HG02678 (cell line): ENCODE measurements around the gene CIAO2B.
"Not testable (repeated sequence)": the region's sequence is repeated elsewhere in the genome, so short reads cannot be mapped to it uniquely, and the experiment has no call there.

Experiments
- ATAC-seq: cut with Tn5 transposase; IDR thresholded peaks from one replicate; pipeline ENCODE4 v1.9.1; 2021; ENCODE audit warnings: mild to moderate bottlenecking, moderate library complexity; ENCODE audit not compliant: unreplicated experiment

Gene CIAO2B

DNA sequence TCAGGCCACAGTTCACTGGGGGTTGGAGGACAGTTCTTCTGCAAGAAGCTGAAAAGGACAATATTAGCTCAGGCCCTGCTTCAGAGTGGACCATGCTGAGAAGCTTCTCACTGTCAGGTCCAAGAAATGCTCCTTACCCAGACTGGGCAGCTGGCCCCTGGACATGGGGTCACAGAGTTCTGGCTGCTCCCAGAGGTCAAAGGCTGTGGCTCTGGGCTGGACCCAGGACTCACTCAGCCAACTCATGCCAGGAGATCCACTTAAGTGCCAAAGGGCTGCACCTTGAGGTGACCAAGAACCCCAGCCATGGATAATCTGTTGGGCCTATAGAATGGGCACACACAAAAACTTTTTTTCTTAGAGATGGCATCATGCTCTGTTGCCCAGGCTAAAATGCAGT is 5.2 kb upstream of the CIAO2B start:
- ATAC-seq = no peak

DNA sequence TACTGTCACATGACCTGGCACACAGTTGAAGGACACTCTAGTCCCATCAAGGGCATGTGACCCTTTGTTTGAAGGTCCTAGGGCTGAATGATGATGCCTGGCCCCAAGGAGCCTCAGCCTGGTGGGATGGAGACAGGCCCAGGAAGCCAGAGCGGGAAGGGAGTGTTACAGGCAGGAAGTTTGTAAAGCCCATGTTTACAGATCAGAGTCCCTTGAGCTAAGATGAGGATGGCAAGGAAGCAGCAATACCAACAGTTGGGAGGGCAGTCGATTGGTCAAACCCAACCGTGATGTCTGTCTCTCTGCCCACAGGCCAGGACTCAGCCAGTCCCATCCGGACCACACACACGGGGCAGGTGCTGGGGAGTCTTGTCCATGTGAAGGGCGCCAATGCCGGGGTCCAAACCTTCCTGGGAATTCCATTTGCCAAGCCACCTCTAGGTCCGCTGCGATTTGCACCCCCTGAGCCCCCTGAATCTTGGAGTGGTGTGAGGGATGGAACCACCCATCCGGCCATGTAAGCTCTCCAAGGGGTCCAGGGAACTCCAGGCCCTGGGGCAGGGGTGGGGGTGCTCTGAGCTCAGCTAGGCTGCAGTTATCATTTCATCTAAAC is 3.6 kb upstream of the CIAO2B start:
- ATAC-seq = no peak

DNA sequence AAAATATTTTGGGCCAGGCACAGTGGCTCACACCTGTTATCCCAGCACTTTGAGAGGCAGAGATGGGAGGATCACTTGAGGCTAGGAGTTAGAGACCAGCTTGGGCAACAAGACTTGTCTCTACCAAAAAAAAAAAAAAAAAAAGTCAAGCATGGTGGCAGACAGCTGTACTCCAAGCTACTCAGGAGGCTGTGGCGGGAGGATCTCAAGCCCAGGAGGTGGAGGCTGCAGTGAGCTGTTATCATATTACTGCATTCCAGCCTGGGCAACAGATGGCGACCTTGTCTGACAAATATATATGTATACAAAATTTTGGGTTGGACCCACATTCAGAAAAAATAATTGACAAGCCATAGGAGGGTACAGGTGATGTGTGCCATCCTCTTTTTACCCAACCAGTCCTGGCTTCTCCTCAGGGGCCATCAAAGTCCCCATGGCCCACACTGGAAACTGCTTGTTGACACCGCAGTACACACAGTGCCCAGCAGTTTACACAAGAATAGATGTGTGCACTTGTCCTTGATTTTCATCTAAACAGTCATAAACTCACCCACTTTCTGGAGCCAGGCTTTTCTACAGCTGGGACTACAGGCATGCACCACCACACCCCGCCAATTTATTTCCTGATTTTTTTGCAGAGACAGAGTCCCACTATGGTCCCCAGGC is 2.8 kb upstream of the CIAO2B start:
- ATAC-seq = no peak

DNA sequence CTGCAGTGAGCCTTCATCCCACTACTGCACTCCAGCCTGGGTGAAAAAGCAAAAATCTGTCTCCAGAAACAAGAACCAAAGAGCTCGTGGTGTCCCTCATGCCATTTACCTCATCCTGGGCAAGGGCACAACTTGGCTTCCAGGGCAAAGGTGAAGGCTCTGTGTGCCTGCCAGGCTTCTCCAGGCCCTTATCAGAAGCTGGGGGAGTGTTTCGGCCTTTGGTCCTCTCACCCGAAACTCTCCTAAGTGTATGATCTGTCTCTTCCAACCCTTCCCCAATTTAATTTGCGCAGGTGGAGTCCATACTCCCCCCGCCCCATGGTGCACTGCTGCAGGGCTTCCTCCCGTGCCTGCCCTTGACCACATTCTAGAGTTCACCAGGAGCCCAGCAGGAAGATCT is 2.3 kb upstream of the CIAO2B start:
- ATAC-seq = no peak

DNA sequence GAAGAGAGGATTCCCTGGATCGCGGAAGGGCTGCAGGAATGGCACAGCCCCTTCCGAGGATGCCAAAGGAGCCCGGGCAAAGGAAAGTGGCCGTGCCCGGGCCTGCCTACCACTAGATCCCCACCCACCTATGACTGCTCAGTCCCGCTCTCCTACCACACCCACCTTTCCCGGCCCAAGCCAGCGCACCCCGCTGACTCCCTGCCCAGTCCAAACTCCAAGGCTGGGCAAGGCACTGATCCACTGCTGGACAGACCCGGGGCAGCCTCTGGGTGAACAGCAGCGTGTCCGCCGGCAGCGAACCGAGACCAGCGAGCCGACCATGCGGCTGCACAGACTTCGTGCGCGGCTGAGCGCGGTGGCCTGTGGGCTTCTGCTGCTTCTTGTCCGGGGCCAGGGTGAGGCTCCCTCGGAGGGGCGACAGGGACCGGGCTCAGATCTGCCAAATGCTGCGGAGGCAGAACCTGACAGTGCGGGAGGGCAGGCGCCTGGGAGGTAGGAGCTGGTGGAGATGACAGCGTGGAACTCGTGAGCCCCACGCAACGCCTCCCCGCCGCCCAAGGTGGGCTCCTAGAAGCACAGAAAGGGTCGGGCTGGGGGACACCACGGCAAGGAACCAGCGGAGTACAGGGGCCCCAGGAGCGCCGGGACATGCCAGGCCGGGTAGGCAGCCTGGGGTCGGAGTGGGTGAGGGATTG is 1.3 kb upstream of the CIAO2B start, which contains the start of gene CES2:
Gene CES2, plus strand, starts transcription at position 203 of the 698 bp plus-strand sequence. Its CDS starts 120 bp downstream, at position 323.
- no peak for ATAC-seq

- ATAC-seq = not testable (repeated sequence)
These were observed 674 bp upstream of the CIAO2B start for GRCh38 chr16:66934839-66935313.

DNA sequence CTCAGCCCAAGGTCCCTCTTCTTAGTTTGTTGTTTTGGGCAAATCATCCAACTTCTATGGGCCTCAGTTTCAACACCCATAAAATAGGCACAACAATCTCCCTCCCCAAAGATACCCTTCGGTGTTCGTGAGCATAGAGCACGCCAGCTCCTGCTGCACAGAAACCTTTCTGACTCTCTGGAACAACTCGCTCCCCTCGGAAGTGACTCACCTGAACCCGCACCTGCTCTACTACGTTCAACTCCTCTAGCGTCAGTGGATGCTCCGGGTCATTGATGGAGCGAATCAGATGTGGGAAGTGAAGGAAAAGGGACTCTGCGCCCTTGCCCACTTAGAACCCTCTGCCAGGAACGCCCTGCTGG is 445 bp downstream of the CIAO2B start:
- ATAC-seq = no peak

- ATAC-seq = no peak
These were observed 2.1 kb downstream of the CIAO2B start for GRCh38 chr16:66932076-66932475.

DNA sequence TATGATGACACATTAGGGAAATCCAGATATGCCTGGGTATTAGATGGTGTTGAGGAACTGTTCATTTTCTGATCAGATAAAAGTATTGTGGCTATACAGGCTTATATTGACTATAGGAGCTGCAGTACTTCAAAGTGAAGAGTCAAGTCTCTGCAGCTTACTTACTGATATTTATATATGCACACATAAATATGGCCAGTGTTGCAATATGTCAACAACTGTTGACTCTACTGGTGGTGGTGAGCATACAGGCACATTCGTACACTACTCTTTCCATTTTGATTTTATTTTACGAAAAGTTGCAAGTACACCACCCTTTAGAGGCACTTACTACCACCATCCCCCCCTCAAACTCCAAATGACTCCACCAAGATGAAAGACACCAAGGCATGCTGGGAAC is 2.5 kb downstream of the CIAO2B start:
- ATAC-seq = no peak

GRCh38 chr16:66930189-66930588 is 4.0 kb downstream of the CIAO2B start:
- ATAC-seq = no peak

DNA sequence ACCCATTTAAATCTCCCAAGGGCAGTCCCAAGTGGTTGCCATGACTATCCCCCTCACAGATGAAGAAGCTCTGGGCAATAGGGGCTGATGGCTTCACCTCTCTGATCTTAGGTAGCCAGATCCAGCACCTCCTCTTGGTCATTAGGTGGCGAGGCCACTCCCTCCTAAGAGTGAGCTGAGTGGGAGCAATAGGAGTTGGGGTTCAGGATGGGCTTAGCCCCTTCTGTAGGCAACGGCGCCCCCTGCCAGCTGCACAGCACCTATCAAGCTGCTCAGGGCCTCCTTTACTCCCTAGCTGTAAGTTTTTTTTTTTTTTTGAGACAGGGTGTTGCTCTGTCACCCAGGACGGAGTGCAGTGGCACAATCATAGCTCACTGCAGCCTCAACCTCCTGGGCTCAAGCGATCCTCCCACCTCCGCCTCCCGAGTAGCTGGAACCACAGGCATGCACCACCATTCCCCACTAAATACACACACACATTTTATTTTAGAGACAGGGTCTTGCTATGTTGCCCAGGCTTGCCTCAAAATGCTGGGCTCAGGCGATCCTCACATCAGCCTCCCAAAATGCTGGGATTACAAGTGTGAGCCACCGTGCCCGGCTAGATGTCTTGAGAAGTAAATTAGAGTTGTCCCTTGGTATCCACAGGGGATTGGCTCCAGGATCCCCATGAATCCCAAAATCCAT is 5.4 kb downstream of the CIAO2B start:
- no peak for ATAC-seq

GRCh38 chr16:66927918-66928649 is 6.1 kb downstream of the CIAO2B start:
- ATAC-seq = no peak

DNA sequence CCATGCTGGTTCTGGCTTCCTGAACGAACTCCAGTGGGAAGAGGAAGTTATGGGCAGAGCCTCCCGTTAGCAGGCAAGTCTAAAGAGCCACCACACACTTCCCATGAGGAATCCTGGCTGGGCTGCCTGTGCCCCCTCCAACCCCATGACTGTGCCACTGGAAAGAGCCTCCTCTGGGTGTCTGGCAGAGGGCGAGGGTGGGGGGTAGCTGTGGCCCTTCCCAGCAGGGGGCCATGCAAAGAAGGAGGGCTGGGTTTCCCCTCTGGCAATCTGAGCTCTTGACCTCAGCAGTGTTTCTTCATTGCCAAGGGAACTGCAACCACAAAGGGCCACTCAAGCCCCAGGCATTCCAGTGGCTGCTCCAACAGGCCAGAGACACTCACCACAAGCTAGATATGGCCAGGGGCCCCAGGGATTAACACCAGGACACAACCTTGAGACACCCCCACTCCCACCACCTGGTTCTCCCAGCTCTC is 7.2 kb downstream of the CIAO2B start:
- ATAC-seq = no peak

DNA sequence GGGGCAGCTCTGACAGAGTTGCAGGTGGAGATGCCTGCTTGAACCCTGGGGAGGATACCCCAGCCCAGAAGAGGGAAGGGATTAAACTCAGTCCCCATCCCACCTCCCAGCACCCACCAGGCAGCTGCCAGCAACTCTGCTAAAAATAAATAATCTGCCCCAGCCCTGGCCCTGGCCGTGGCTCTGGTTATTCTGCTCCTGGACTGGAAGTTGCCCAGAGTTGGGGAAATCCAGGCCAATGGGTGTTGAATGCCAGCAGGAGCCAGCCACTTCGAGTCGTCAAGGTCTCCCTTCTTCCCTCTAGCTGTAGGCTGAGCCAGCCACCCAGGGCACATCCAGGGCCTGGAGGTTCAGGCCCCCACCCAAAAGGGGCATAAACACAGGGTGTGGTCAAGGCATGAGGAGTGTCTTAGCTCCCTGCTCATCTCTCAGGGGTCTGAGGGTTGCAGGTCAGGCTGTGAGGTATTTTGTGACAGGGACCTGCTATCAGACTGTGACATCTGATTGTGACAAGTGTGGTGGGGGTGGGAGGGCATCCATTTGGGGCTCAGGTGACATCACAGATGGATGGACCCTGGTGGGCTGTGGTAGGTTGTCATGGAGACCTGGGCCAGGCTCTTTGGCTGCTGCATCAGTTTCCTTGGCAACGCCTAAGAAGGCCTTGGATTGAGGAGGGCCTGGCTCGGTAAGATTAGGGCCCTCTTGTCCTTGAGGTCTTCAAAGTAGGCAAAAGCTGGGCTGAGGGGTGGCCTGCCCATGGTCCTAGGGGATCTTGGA is 7.8 kb downstream of the CIAO2B start:
- ATAC-seq = no peak

GRCh38 chr16:66925322-66925840 is 8.8 kb downstream of the CIAO2B start, which contains the start of gene RRAD:
TSS of gene RRAD (minus strand) at chr16:66925535. CDS start at chr16:66925179, 356 bp downstream.
- peak; percentile 24 for ATAC-seq

- peak; percentile 47 for ATAC-seq
These were observed 9.5 kb downstream of the CIAO2B start for GRCh38 chr16:66924527-66925321.

GRCh38 chr16:66923866-66924265 is 10.3 kb downstream of the CIAO2B start:
- ATAC-seq = no peak

- ATAC-seq = no peak
These were observed 10.9 kb downstream of the CIAO2B start for GRCh38 chr16:66923247-66923731.
